GM19023 (cell line): Measurements from ENCODE around the gene VASH1.

Source experiments
- ATAC-seq: cut with Tn5 transposase; IDR thresholded peaks from one replicate; pipeline ENCODE4 v1.9.1; 2021; ENCODE audit warnings: mild to moderate bottlenecking, moderate library complexity; ENCODE audit not compliant: unreplicated experiment

The VASH1 gene

GRCh38 chr14:76742185-76742584, 19.1 kb upstream of the VASH1 start:
- no peak for ATAC-seq

- ATAC-seq: no peak
Measured at GRCh38 chr14:76742966-76743365, 18.3 kb upstream of the VASH1 start.

GRCh38 chr14:76752744-76753143, 8.5 kb upstream of the VASH1 start:
- no peak for ATAC-seq

GRCh38 chr14:76753541-76754198, 7.6 kb upstream of the VASH1 start:
- ATAC-seq: no peak

GRCh38 chr14:76754586-76754985, 6.7 kb upstream of the VASH1 start:
- ATAC-seq: no peak

- ATAC-seq: no peak
Measured at GRCh38 chr14:76755610-76756370, 5.5 kb upstream of the VASH1 start.

GRCh38 chr14:76756371-76756750, 4.9 kb upstream of the VASH1 start:
- ATAC-seq: no peak

- ATAC-seq: no peak
Measured at GRCh38 chr14:76759589-76759988, 1.7 kb upstream of the VASH1 start.

GRCh38 chr14:76760331-76761135, 735 bp upstream of the VASH1 start:
- no peak for ATAC-seq

GRCh38 chr14:76761960-76762410, 717 bp downstream of the VASH1 start:
- ATAC-seq: no peak

GRCh38 chr14:76762411-76763095, 1.3 kb downstream of the VASH1 start:
- ATAC-seq: no peak

GRCh38 chr14:76763096-76764041, 2.1 kb downstream of the VASH1 start:
- ATAC-seq: no peak

- no peak for ATAC-seq
Measured at GRCh38 chr14:76765461-76765931, 4.2 kb downstream of the VASH1 start.

GRCh38 chr14:76767681-76768656, 6.7 kb downstream of the VASH1 start:
- ATAC-seq: peak; percentile 80

- no peak for ATAC-seq
Measured at GRCh38 chr14:76768671-76769500, 7.6 kb downstream of the VASH1 start.

- ATAC-seq: no peak
Measured at GRCh38 chr14:76769636-76770292, 8.5 kb downstream of the VASH1 start.
